Measurements from ENCODE around the gene NCAM1.

Gene NCAM1

DNA sequence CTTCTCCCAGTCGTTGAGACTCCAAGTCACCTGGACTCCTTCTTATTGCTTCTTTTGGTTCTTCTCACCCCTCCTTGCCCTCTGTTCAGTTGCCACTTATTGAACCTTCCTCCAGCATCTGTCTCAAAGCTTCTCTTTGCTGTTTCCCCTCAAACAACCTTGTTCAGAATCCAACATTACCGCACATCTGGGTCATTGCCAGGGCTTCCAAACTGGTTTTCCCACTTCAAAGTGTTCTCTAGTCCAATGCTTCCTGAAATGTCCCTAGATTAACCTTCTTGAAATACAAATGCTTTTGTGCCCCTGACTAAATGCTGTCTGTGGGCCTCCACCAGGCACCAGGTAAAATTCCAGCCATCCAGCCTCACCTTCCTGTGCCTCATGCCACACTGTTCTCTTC is 252.3 kb downstream of the NCAM1 start:
- Mint-ChIP-seq H3K36me3 (ENCODE audit: low read depth) (no peaks in the 10 kb centered on the region), H3K27me3 (ENCODE audit: low read depth) (peaks cover 4% of the 10 kb centered on the region), H3K27ac (no peak overlapping the region), H3K4me1 (ENCODE audit: low read depth) (no peaks in the 10 kb centered on the region), H3K9me3 (no peaks in the 10 kb centered on the region), H3K4me3 (no peak overlapping the region)

DNA sequence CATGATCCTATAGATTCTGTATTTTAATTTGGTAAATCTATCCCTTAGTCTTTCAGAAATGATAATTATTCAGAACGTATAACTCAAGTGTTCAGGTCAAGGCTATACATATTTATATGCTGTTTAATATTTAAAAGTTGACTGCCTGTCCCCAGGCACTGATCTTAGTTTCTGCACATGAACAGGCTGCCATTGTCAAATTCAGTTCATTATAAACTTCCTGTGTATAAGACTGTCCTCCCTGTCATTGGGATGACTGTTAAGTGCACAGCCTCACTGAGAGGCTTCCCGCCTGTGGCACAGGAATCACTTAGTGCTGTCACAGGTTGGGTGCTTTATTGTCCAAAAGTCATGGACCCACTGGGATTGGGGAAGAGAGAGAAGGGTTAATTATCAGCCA is 261.0 kb downstream of the NCAM1 start:
- H3K27ac Mint-ChIP-seq: no peak overlapping the region
- no peaks in the 10 kb centered on the region for H3K4me1 Mint-ChIP-seq (ENCODE audit: low read depth)
- H3K27me3 Mint-ChIP-seq (ENCODE audit: low read depth): peaks cover 17% of the 10 kb centered on the region
- no peaks in the 10 kb centered on the region for H3K9me3 Mint-ChIP-seq
- no peak overlapping the region for H3K4me3 Mint-ChIP-seq
- no peaks in the 10 kb centered on the region for H3K36me3 Mint-ChIP-seq (ENCODE audit: low read depth)

DNA sequence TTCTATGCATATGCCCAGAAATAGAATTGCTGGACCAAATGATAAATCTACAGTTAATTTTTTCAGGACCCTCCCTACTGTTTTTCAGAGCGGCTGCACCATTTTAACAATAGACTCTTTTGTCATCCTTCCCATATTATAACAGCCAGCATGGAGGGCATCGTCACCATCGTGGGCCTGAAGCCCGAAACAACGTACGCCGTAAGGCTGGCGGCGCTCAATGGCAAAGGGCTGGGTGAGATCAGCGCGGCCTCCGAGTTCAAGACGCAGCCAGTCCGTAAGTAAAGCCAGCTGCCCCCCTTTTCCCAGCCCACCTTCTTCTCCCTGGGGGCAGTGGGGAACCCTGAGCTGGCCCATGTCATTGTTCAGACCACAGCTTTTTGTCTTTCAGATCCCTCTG is 273.7 kb downstream of the NCAM1 start:
- peaks cover 4% of the 10 kb centered on the region for H3K27me3 Mint-ChIP-seq (ENCODE audit: low read depth)
- H3K9me3 Mint-ChIP-seq: no peaks in the 10 kb centered on the region
- no peaks in the 10 kb centered on the region for H3K36me3 Mint-ChIP-seq (ENCODE audit: low read depth)

DNA sequence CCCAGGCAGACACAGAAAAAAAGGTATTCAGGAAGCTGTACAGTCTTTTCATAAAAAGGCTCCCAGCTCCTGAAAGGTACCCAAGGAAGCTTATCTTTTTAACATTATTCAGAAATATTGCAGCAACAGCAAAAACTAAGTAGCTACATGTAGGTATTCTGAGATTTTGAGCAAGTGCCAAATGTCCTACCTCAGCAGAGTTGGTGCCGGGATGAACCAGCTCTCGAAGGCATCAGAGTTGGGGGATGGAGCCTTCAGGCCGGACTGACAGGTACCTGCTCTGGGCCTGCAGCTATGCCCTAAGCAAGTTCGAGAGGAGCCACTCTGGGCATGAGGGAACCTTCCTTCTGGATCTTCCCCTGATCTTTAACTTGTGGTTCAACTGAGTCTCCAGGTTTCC is 276.0 kb downstream of the NCAM1 start:
- H3K4me3 Mint-ChIP-seq: no peak overlapping the region
- H3K27ac Mint-ChIP-seq: no peak overlapping the region
- no peaks in the 10 kb centered on the region for H3K9me3 Mint-ChIP-seq
- peaks cover 6% of the 10 kb centered on the region for H3K27me3 Mint-ChIP-seq (ENCODE audit: low read depth)
- H3K4me1 Mint-ChIP-seq (ENCODE audit: low read depth): no peaks in the 10 kb centered on the region
- H3K36me3 Mint-ChIP-seq (ENCODE audit: low read depth): no peaks in the 10 kb centered on the region

More for the DNA sequence above, 273.7 kb downstream of the NCAM1 start:
- Mint-ChIP-seq H3K4me1 (ENCODE audit: low read depth) (no peaks in the 10 kb centered on the region), H3K27ac (no peak overlapping the region), H3K4me3 (no peak overlapping the region)

DNA sequence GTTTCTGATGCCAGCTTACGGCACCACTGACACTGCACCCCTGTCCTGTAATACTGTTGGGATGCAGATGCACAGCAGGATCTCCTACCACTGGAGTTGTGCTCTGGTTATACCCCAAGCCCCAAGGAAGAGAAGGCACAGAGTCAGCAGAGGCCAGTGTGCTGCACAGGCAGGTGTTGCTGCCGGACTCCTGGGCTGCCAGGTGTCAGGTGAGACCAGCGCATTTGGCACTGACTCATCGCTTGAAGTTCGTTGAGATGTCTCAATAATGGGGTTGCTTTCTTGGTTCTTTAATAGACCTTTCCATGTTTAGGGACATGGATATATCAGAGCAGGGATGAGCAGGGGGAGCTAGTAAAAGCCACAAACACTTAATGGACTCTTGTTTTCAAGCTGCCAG is 277.5 kb downstream of the NCAM1 start:
- peaks cover 18% of the 10 kb centered on the region for H3K27me3 Mint-ChIP-seq (ENCODE audit: low read depth)
- peaks cover 12% of the 10 kb centered on the region for H3K4me1 Mint-ChIP-seq (ENCODE audit: low read depth)
- H3K4me3 Mint-ChIP-seq: no peak overlapping the region
- H3K36me3 Mint-ChIP-seq (ENCODE audit: low read depth): no peaks in the 10 kb centered on the region
- H3K27ac Mint-ChIP-seq: no peak overlapping the region
- no peaks in the 10 kb centered on the region for H3K9me3 Mint-ChIP-seq

DNA sequence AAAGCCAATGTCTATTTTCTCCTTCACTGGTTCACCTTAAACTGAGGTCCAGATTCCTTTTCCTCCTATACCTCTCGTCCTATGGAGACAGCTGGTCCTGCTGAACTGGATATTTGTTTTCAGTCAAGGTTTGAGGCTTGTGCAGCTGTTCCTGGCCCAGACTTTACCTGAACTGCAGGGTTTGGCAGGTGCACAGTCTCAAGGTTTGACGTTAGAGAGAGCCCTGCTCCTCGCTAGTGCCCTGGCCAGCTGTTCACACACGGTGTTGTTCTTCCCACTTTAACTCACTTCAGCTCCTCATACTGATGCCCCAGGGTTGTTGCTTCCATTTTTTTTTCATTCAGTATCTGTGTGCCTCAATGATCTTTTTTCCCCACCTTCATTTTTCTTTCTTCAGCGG is 279.2 kb downstream of the NCAM1 start:
- Mint-ChIP-seq H3K9me3 (no peaks in the 10 kb centered on the region), H3K4me1 (ENCODE audit: low read depth) (peaks cover 12% of the 10 kb centered on the region), H3K27me3 (ENCODE audit: low read depth) (peaks cover 31% of the 10 kb centered on the region)

DNA sequence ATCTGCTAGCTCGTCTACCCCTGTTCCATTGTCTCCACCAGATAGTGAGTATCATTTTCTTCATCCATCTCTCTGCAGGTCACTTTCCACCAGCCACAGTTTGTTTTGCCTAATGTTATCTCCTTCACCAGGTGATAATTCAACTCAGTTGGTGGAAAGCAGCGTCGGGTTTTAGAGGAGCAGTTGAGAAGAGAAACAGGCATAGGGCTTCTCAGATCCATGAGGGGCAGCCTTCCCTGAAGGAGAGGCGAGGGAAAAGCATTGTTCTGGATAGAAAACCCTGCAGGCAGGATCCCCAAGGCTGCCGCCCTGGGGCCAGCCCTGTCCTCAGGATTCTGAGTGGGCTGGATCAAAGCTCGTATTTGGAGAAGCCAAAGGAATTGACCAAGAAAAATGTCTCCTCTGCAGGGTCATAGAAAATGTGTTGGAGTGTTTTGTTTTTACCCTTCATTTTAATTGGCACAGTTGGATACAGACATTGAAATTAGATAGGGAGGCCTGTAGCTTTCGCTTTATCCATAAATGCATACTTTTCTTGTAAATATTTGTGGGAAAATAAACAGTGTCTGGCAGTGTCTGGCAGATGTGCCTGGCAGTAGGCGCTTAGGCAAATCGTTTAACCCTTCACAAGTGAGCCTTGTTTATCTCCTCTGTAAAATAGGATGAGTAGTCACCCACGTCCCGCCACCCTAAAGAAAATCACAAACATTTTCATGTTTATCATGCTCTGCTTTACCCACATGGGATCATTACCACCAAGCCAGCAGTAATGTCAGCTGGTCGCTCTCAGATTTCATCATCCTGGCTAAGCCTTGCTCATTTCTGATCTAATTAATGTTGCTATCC is 279.8 kb downstream of the NCAM1 start:
- Mint-ChIP-seq H3K4me3 (no peak overlapping the region), H3K9me3 (no peaks in the 10 kb centered on the region), H3K27ac (no peak overlapping the region), H3K27me3 (ENCODE audit: low read depth) (peaks cover 32% of the 10 kb centered on the region), H3K36me3 (ENCODE audit: low read depth) (no peaks in the 10 kb centered on the region), H3K4me1 (ENCODE audit: low read depth) (peaks cover 12% of the 10 kb centered on the region)

More for the DNA sequence above, 279.2 kb downstream of the NCAM1 start:
- no peak overlapping the region for H3K27ac Mint-ChIP-seq
- H3K4me3 Mint-ChIP-seq: no peak overlapping the region
- no peaks in the 10 kb centered on the region for H3K36me3 Mint-ChIP-seq (ENCODE audit: low read depth)

DNA sequence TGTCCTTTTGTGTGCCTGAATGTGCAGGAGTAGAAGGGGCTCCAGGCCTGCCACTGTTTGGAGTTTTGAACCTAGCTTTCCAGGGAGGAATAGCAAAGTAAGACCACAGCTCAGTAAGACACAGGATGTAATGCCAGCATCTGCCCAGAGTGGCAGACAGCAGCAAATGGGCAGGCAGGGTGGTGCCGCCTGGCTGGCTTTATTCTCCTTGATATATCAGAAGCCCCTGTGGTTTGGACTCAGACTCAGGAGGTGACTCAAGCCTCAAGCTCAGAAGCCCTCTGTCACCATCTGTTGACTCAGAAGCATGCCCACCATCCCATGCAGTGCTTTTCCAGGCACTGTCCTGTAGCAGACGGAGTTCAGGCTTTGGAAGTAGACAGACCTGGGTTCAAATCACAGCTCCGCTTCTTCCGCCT is 280.4 kb downstream of the NCAM1 start:
- Mint-ChIP-seq H3K27ac (no peak overlapping the region), H3K36me3 (ENCODE audit: low read depth) (no peaks in the 10 kb centered on the region), H3K4me3 (no peak overlapping the region), H3K4me1 (ENCODE audit: low read depth) (peaks cover 12% of the 10 kb centered on the region), H3K27me3 (ENCODE audit: low read depth) (peaks cover 36% of the 10 kb centered on the region), H3K9me3 (no peaks in the 10 kb centered on the region)

DNA sequence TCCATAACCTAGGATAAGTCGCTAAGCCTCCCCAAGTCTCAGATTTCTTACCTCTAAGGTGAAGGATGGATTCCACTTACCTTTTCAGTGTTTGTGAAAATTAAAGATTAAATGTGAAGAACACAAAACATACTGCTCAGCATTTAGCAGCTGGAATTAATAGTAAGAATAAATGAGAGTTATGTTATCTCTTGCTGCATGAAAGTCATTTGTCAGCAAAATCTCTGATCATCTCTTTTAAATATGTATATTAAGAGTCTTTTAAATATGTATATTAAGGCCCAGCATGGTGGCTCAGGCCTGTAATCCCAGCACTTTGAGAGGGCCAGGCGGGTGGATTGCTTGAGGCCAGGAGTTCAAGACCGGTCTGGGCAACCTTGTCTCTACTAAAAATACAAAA is 280.8 kb downstream of the NCAM1 start:
- no peaks in the 10 kb centered on the region for H3K9me3 Mint-ChIP-seq
- peaks cover 36% of the 10 kb centered on the region for H3K27me3 Mint-ChIP-seq (ENCODE audit: low read depth)
- peaks cover 12% of the 10 kb centered on the region for H3K4me1 Mint-ChIP-seq (ENCODE audit: low read depth)
- no peaks in the 10 kb centered on the region for H3K36me3 Mint-ChIP-seq (ENCODE audit: low read depth)
- no peak overlapping the region for H3K4me3 Mint-ChIP-seq
- H3K27ac Mint-ChIP-seq: no peak overlapping the region

DNA sequence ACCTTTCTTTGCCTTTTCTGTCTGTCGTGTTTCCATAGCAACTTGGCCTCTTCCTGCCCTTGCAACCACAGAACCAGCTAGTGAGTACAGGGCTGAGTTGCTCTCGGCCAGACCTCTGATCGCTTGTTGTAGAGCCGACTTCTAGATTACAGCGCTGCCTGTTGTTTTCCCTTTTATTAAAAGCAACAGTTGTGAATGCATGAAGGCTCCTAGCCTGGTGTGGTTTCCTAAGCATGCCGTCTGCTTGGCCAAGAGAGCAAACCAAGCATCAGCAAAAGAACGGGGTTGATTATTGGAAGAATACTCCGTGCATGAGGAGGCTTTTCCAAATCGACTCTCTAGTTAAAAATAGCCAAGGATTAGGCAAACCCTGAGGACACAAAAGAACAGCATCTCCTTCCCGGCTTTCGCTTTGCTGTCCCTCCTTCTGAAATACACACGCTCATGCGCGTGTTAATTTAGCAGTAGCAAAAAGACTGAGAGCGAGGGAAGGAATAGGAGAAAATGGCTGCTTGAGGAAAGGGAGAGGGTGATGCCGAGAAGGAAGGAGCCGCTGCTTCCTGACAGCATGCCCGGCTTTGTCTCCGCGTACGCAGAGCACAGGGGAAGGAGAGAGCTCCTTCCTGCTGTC is 281.7 kb downstream of the NCAM1 start:
- peak overlapping the region; percentile 47 for H3K27ac Mint-ChIP-seq
- H3K27me3 Mint-ChIP-seq (ENCODE audit: low read depth): peaks cover 36% of the 10 kb centered on the region
- H3K9me3 Mint-ChIP-seq: no peaks in the 10 kb centered on the region
- H3K4me1 Mint-ChIP-seq (ENCODE audit: low read depth): peaks cover 12% of the 10 kb centered on the region
- peak overlapping the region; percentile 49 for H3K4me3 Mint-ChIP-seq
- H3K36me3 Mint-ChIP-seq (ENCODE audit: low read depth): no peaks in the 10 kb centered on the region

DNA sequence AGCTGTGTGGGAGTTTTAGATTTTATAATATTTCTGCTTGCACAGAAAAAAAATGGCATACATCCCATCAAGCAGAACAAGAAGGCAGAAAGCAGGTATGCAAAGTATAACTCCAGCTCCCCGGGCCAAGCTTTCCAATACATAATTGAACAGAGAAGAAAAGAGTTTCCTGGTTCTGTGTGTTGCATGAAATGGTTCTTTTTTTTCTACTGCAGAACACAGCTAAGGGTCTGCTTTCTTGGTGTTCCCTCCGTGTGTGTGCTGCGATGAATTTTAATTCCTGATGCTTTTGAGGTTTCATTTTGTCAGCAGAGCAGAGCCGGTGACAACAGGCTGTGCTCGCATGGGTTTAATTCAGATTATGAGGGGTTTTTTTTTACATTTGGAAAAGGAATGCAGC is 282.5 kb downstream of the NCAM1 start:
- Mint-ChIP-seq H3K4me1 (ENCODE audit: low read depth) (peaks cover 12% of the 10 kb centered on the region), H3K4me3 (peak overlapping the region; percentile 6), H3K27ac (no peak overlapping the region), H3K9me3 (no peaks in the 10 kb centered on the region), H3K27me3 (ENCODE audit: low read depth) (peaks cover 36% of the 10 kb centered on the region), H3K36me3 (ENCODE audit: low read depth) (no peaks in the 10 kb centered on the region)

DNA sequence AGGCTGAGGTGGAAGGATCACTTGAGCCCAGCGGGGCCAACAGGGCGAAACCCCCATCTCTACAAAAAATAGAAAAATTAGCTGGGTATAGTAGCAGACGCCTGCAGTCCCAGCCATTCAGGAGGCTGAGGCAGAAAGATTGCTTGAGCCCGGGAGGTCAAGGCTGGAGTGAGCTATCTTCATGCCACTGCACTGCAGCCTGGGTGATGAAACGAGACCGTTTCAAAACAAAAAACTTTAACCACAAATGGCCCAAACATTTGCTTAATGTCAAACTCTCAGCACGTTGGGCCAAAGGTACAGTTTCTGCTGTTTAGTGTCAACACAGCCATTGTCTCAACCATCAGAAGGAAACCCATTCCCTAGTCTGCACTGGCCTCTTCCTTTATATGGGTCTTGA is 284.0 kb downstream of the NCAM1 start:
- H3K36me3 Mint-ChIP-seq (ENCODE audit: low read depth): no peaks in the 10 kb centered on the region
- H3K27ac Mint-ChIP-seq: no peak overlapping the region
- H3K4me1 Mint-ChIP-seq (ENCODE audit: low read depth): peaks cover 12% of the 10 kb centered on the region
- H3K27me3 Mint-ChIP-seq (ENCODE audit: low read depth): peaks cover 36% of the 10 kb centered on the region
- no peak overlapping the region for H3K4me3 Mint-ChIP-seq
- H3K9me3 Mint-ChIP-seq: no peaks in the 10 kb centered on the region

DNA sequence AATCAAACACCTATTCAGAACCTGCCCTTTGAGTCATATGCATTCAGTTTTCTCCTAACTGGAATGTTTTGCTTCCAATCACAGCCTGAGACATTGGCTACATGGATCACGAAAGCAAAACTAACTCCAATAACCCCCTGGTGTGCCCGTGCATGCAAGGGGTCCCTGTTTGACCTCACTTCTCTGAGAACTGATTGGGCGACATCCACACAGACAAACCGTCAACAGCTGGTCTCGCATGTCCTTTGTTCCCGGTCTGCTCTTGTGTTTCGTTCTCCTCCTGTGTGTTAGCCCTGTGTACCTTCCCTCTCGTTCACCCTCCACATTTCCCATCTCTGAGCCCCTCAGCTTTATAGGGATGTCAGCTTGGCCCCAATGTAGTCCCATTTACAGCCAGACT is 286.0 kb downstream of the NCAM1 start:
- H3K27me3 Mint-ChIP-seq (ENCODE audit: low read depth): peaks cover 31% of the 10 kb centered on the region
- H3K4me1 Mint-ChIP-seq (ENCODE audit: low read depth): peaks cover 12% of the 10 kb centered on the region
- H3K9me3 Mint-ChIP-seq: no peaks in the 10 kb centered on the region
- no peak overlapping the region for H3K4me3 Mint-ChIP-seq
- H3K36me3 Mint-ChIP-seq (ENCODE audit: low read depth): no peaks in the 10 kb centered on the region
- H3K27ac Mint-ChIP-seq: no peak overlapping the region

DNA sequence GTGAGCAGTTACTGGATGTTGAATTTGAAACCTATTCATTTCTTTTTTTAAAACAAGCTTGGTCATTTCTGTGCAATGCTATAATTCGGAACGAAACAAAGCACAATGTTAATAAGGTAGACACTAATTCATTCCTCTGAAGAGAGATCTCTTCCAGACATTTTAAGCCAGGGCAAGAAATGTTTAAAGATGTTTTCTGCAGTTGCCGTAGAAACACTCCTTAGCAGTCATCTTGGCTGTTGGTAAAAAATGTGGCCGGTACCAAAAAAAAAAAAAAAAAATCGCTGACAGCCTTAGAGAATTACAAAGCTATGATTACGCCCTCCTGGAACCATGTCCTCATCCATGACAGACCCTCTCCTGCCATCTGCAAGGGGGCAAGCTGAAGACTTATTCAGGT is 286.7 kb downstream of the NCAM1 start:
- Mint-ChIP-seq H3K27ac (no peak overlapping the region), H3K27me3 (ENCODE audit: low read depth) (peaks cover 26% of the 10 kb centered on the region), H3K4me1 (ENCODE audit: low read depth) (peaks cover 7% of the 10 kb centered on the region), H3K9me3 (no peaks in the 10 kb centered on the region), H3K36me3 (ENCODE audit: low read depth) (no peaks in the 10 kb centered on the region), H3K4me3 (no peak overlapping the region)
